HL-60 (cell line): Measurements from ENCODE around the gene THUMPD3.

ENCODE experiments used
- DNase-seq, 2 experiments: peaks; one replicate each; pipeline ENCODE4 v3.0.0-alpha.2; 2010 to 2020; ENCODE audit warnings: low read depth in 1 of 2, low spot score in 1 of 2
- H3K27ac ChIP-seq: fragments of 250-450 bp; sonication (Bioruptor Pico); replicated peaks from 2 replicates; pipeline ENCODE4 v1.5.1; 2020; ENCODE audit warnings: mild to moderate bottlenecking, moderate library complexity
- H3K27me3 ChIP-seq: fragments of 250-450 bp; sonication (Bioruptor Pico); 2 replicates; pipeline ENCODE4 v1.5.1; 2021; ENCODE audit warnings: mild to moderate bottlenecking, moderate library complexity; ENCODE audit not compliant: insufficient read depth, poor library complexity, severe bottlenecking
- H3K4me3 ChIP-seq: replicated peaks from 2 replicates; pipeline ENCODE4 v1.5.1; 2011; ENCODE audit warnings: mild to moderate bottlenecking, control low read depth, low read length; ENCODE audit not compliant: insufficient read depth
- GABPA ChIP-seq: IDR thresholded peaks from 2 replicates; pipeline ENCODE4 v1.6.1; 2012; ENCODE audit warnings: low read depth
- POLR2AphosphoS5 ChIP-seq: IDR thresholded peaks from 2 replicates; pipeline ENCODE4 v1.6.1; 2012; ENCODE audit warnings: low read depth
- SPI1 ChIP-seq: IDR thresholded peaks from 2 replicates; pipeline ENCODE4 v1.6.1; 2012; ENCODE audit warnings: low read depth, mild to moderate bottlenecking, borderline replicate concordance
- TF ChIP-seq, protein P1 (sequence below): IDR thresholded peaks from 2 replicates; pipeline ENCODE4 v1.6.1; 2012; ENCODE audit warnings: low read depth; ENCODE audit not compliant: insufficient replicate concordance
- TF ChIP-seq, protein P2 (sequence below): IDR thresholded peaks from one replicate; pipeline ENCODE4 v1.5.1; 2011; ENCODE audit warnings: low read length, control low read depth, inconsistent platforms; ENCODE audit not compliant: insufficient read depth

Gene THUMPD3

DNA sequence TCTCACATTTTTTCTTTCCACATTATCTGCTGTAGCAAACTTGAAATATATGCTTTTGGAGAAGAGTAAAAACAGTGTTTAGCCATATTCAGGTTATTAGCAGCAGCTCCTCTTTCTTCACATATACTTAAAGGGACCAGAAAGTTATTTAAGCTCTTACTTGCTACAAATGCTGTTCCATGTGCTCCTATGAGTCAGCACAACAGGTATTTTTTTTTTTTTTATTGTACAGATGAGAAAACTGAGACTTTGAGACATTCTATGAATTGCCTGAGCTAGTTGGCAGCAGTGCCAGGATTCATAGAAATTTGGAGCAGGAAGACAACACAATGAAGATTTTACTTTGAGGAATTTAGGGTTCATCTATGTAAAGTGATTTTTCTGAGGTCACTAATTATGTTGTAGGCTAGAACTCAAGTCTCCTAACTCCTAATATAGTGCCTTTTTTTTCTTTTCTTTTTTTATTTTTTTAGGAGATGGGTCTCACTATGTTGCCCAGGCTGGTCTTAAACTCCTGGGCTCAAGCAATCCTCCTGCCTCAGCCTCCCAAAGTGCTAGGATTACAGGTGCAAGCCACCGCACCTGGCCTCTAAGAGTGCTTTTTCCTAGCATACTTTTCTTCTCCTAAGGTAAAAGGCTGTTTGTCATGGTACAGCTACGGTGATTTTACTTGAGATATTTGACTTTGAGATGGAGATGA lies 58.1 kb downstream of the THUMPD3 start:
- DNase-seq, result no peak
- TF ChIP-seq POLR2AphosphoS5 (no peak), GABPA (no peak), SPI1 (no peak)
- TF ChIP-seq, protein P1, sequence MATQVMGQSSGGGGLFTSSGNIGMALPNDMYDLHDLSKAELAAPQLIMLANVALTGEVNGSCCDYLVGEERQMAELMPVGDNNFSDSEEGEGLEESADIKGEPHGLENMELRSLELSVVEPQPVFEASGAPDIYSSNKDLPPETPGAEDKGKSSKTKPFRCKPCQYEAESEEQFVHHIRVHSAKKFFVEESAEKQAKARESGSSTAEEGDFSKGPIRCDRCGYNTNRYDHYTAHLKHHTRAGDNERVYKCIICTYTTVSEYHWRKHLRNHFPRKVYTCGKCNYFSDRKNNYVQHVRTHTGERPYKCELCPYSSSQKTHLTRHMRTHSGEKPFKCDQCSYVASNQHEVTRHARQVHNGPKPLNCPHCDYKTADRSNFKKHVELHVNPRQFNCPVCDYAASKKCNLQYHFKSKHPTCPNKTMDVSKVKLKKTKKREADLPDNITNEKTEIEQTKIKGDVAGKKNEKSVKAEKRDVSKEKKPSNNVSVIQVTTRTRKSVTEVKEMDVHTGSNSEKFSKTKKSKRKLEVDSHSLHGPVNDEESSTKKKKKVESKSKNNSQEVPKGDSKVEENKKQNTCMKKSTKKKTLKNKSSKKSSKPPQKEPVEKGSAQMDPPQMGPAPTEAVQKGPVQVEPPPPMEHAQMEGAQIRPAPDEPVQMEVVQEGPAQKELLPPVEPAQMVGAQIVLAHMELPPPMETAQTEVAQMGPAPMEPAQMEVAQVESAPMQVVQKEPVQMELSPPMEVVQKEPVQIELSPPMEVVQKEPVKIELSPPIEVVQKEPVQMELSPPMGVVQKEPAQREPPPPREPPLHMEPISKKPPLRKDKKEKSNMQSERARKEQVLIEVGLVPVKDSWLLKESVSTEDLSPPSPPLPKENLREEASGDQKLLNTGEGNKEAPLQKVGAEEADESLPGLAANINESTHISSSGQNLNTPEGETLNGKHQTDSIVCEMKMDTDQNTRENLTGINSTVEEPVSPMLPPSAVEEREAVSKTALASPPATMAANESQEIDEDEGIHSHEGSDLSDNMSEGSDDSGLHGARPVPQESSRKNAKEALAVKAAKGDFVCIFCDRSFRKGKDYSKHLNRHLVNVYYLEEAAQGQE, result no peak
- TF ChIP-seq, protein P2, sequence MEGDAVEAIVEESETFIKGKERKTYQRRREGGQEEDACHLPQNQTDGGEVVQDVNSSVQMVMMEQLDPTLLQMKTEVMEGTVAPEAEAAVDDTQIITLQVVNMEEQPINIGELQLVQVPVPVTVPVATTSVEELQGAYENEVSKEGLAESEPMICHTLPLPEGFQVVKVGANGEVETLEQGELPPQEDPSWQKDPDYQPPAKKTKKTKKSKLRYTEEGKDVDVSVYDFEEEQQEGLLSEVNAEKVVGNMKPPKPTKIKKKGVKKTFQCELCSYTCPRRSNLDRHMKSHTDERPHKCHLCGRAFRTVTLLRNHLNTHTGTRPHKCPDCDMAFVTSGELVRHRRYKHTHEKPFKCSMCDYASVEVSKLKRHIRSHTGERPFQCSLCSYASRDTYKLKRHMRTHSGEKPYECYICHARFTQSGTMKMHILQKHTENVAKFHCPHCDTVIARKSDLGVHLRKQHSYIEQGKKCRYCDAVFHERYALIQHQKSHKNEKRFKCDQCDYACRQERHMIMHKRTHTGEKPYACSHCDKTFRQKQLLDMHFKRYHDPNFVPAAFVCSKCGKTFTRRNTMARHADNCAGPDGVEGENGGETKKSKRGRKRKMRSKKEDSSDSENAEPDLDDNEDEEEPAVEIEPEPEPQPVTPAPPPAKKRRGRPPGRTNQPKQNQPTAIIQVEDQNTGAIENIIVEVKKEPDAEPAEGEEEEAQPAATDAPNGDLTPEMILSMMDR, result no peak
- Histone ChIP-seq H3K27ac (no peak overlapping the region), H3K4me3 (no peak overlapping the region), H3K27me3 (no peaks in the 10 kb centered on the region)

DNA sequence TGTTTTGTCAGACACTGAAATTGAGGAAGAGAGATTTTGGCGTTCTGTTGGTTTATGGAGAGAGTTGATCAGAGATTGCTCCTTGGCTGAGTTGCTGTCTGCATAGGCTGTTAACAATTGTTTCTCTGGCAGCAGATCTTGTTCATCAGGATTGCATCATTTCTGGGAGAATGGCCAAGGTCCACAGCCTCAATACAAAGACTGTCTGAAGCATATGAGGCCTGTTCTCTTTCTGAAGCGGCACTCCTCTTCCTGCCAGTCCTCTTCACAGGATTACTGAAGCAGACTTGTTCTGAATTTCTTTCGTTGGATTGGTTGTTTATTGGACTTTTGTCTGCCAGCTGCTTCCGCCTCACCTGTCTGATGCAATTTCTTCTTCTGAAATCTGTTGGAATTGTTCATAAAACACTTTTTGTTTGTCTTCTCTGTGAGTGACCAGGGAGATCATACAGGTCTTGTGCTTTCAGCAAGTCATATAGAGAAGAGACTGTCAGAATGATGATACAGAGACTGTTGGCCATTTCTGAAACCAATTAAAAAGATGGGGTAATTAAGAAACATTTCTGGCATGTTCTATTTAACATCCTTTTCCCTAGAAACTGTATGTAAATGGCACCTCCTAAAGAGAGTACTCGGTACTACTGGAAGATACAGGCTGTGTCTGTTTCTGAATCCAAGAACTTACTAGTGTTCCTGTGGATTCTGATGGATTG lies 60.0 kb downstream of the THUMPD3 start:
- peak in 1 of 2 experiments; percentile 74 for DNase-seq
- H3K27ac ChIP-seq, result 0 out of 2 replicates have a peak overlapping the region, but pooled peaks have one; percentile 10
- TF ChIP-seq, protein P2, result peak; percentile 5
- peak; percentile 68; the same call in 1 of the 2 replicates for TF ChIP-seq SPI1
- no peak for TF ChIP-seq GABPA
- TF ChIP-seq, protein P1, result no peak
- TF ChIP-seq POLR2AphosphoS5, result no peak; the same call in 1 of the 2 replicates
- no peak overlapping the region for H3K4me3 ChIP-seq
- H3K27me3 ChIP-seq, result no peaks in the 10 kb centered on the region

DNA sequence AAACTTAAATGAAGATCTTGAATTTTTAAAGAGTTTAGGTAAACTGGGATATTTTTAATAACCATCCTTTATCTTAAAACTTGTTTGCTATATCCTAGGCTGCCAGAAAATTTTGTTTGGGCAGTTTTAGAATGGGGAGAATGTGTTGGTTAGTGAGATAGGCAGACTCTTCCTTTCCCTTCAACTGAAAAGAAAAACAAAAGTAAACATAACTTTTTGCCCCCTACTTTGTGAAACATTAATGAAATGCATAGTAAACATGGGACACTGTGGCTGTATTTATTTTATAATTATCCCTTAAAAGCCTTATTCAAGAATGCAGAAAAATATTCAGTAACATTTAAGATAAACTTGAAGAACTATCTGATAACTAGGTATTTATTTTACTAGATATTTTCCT lies 65.6 kb downstream of the THUMPD3 start:
- H3K27ac ChIP-seq, result no peak overlapping the region
- DNase-seq, result no peak
- H3K27me3 ChIP-seq, result no peaks in the 10 kb centered on the region
- no peak overlapping the region for H3K4me3 ChIP-seq
- TF ChIP-seq GABPA, result no peak
- TF ChIP-seq, protein P2, result no peak
- TF ChIP-seq, protein P1, result no peak
- TF ChIP-seq POLR2AphosphoS5, result no peak
- no peak for TF ChIP-seq SPI1
